ENCODE measurements around the gene FBXW4.

GRCh38 chr10:101601541-101601940, 93.4 kb downstream of the FBXW4 start:
- TF ChIP-seq CTCF (IDR thresholded peaks at IDR 0.05): no peak
- TF ChIP-seq POLR2A (IDR thresholded peaks at IDR 0.05): no peak

Measured in right lobe of liver (tissue), 4 donors.